T-helper 2 cell (primary cell): ENCODE measurements around the gene TRAPPC11.

Experiments used
- DNase-seq, 5 experiments: peaks; one replicate each; pipeline versions ENCODE4 v3.0.0 to v3.0.0-alpha.2; 2012 to 2022

TRAPPC11 gene

DNA sequence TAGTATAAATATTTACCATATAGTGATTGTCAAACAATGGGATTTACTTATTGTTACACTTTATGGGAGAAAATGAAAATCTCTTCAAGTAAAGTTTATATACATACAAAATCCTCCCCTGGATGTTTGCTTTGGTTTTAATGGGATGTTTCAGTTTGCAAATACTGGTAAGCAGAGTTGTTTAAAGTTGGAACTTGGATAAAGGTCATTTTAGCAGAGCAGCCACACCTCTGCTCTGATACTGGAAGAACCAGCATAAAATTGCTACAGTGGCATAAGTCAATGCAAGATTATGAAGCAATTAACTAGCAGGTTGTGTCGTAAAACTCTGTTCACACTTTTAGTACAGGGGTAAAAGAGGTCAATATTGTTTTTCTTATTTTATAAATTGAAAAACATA lies 101.2 kb downstream of the TRAPPC11 start:
- no peak for DNase-seq
